Measurements from ENCODE around the gene FGF4.

Gene FGF4

DNA sequence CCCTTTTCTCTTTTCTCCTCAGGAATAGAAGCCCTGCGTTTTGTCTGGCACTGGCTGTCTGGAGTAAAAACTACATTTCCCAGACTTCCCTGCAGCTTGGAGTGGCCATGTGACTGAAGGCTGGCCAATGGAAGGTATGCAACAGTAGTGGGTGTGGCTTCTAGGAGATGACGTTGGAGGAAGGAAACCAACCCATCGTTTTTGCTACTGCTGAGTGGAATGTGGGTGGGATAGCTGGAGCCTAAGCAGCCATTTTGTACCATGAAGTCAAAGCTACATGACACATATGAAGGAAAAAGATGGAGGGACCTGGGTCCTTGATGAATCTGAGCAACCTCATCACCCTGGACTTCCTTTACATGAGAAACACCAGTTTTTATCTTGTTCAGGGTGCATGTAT, 24.4 kb upstream of the FGF4 start:
- Histone ChIP-seq H4K20me1 (ENCODE audit: control insufficient read depth, insufficient read depth, low read depth, low read length) (no peaks in the 10 kb centered on the region), H3K27me3 (ENCODE audit: control insufficient read depth, low read length) (no peaks in the 10 kb centered on the region), H3K36me3 (ENCODE audit: control insufficient read depth, low read length) (no peaks in the 10 kb centered on the region), H3F3A (ENCODE audit: control insufficient read depth, insufficient read depth) (no peaks in the 10 kb centered on the region), H3K27ac (ENCODE audit: low read depth, low read length) (no peak overlapping the region), H3K4me3 (ENCODE audit: low read length) (no peak overlapping the region), H3K9me3 (ENCODE audit: control insufficient read depth, insufficient read depth, low read length) (no peaks in the 10 kb centered on the region), H3K79me2 (ENCODE audit: control insufficient read depth, low read length) (no peaks in the 10 kb centered on the region), H3K4me1 (ENCODE audit: control insufficient read depth, low read length) (no peaks in the 10 kb centered on the region), H3K9me2 (replicated peaks; ENCODE audit: control insufficient read depth, low read length) (no peaks in the 10 kb centered on the region; the same call in 1 of the 2 replicates), H3K4me2 (ENCODE audit: low read length) (no peak overlapping the region)
- TF ChIP-seq, protein P1, sequence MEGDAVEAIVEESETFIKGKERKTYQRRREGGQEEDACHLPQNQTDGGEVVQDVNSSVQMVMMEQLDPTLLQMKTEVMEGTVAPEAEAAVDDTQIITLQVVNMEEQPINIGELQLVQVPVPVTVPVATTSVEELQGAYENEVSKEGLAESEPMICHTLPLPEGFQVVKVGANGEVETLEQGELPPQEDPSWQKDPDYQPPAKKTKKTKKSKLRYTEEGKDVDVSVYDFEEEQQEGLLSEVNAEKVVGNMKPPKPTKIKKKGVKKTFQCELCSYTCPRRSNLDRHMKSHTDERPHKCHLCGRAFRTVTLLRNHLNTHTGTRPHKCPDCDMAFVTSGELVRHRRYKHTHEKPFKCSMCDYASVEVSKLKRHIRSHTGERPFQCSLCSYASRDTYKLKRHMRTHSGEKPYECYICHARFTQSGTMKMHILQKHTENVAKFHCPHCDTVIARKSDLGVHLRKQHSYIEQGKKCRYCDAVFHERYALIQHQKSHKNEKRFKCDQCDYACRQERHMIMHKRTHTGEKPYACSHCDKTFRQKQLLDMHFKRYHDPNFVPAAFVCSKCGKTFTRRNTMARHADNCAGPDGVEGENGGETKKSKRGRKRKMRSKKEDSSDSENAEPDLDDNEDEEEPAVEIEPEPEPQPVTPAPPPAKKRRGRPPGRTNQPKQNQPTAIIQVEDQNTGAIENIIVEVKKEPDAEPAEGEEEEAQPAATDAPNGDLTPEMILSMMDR (IDR thresholded peaks at IDR 0.05; ENCODE audit: low read depth, low read length, poor library complexity, severe bottlenecking): no peak
- TF ChIP-seq EZH2phosphoT487 (IDR thresholded peaks at IDR 0.05; ENCODE audit: borderline replicate concordance, low read length): no peak

DNA sequence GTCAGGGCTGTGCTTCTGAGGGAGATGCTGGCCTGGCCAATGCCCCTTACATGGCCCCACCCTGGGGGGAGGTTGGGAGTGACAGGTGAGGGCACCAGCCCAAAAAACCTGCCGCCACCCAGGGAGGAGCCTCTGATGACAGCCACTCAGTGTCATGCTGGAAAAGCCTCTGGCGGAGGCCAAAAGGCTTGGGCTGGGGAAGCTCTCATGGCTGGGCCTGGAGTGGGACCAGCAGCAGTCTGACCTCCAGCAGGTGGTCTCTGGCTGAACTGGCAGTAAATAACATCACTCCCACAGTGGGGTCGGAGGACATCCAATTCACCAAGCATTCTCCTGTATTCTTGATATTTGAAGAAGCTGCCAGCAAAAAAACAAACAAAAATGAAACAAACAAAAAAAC, 24.0 kb upstream of the FGF4 start:
- Histone ChIP-seq H3K4me3 (ENCODE audit: low read length) (no peak overlapping the region), H3K79me2 (ENCODE audit: control insufficient read depth, low read length) (no peaks in the 10 kb centered on the region), H3K9me2 (replicated peaks; ENCODE audit: control insufficient read depth, low read length) (no peaks in the 10 kb centered on the region; the same call in 1 of the 2 replicates), H3K27ac (ENCODE audit: low read depth, low read length) (no peak overlapping the region), H3K4me1 (ENCODE audit: control insufficient read depth, low read length) (no peaks in the 10 kb centered on the region), H3K27me3 (ENCODE audit: control insufficient read depth, low read length) (no peaks in the 10 kb centered on the region), H3K36me3 (ENCODE audit: control insufficient read depth, low read length) (no peaks in the 10 kb centered on the region), H3K4me2 (ENCODE audit: low read length) (no peak overlapping the region), H4K20me1 (ENCODE audit: control insufficient read depth, insufficient read depth, low read depth, low read length) (no peaks in the 10 kb centered on the region), H3F3A (ENCODE audit: control insufficient read depth, insufficient read depth) (no peaks in the 10 kb centered on the region), H3K9me3 (ENCODE audit: control insufficient read depth, insufficient read depth, low read length) (no peaks in the 10 kb centered on the region)
- TF ChIP-seq, protein P1 (IDR thresholded peaks at IDR 0.05; ENCODE audit: low read depth, low read length, poor library complexity, severe bottlenecking): no peak
- no peak for TF ChIP-seq EZH2phosphoT487 (IDR thresholded peaks at IDR 0.05; ENCODE audit: borderline replicate concordance, low read length)

DNA sequence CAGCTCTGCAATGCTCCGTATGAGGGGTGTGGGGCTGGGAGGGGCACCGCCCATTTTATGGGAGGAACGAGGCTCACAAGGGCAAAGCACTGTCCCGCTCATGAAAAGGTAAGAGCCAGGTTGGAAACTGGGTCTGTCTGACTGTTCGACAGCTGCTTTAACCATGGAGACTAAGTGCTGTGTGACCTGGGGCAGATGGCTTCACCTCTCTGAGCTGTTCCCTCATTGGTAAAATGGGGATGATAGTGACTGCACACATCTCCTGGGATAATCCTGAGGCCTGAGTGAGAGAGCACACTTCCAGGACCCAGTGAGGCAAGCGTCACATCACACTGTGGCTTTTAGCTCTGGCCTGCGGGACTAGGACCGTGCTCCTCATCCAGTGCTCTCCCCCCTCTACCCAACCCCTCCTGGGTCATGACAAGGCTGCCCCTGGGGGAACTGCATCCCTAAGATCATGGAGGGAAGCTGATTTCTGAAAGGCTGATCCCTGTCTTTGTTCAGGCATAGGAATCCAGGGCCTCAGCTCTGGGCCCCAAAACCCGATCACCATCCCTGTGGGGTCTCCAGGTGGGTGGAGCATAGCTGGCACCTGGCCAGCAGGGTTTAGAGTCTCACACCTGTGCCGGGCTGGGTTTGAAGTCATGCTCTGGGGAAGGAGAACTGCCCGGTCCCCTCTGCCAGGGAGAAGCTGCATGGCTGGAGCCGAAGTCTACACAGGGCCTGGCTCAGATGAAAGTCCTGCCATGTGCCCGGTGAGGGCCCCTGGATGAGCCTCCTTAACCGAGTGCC, 22.8 kb upstream of the FGF4 start:
- H3K9me3 ChIP-seq (ENCODE audit: control insufficient read depth, insufficient read depth, low read length): no peaks in the 10 kb centered on the region
- no peak overlapping the region for H3K4me2 ChIP-seq (ENCODE audit: low read length)
- H3K27me3 ChIP-seq (ENCODE audit: control insufficient read depth, low read length): no peaks in the 10 kb centered on the region
- no peak overlapping the region for H3K27ac ChIP-seq (ENCODE audit: low read depth, low read length)
- no peak for TF ChIP-seq EZH2phosphoT487 (IDR thresholded peaks at IDR 0.05; ENCODE audit: borderline replicate concordance, low read length)
- TF ChIP-seq, protein P1 (IDR thresholded peaks at IDR 0.05; ENCODE audit: low read depth, low read length, poor library complexity, severe bottlenecking): no peak
- no peaks in the 10 kb centered on the region for H3K4me1 ChIP-seq (ENCODE audit: control insufficient read depth, low read length)
- no peaks in the 10 kb centered on the region for H3K79me2 ChIP-seq (ENCODE audit: control insufficient read depth, low read length)
- no peak overlapping the region for H3K4me3 ChIP-seq (ENCODE audit: low read length)
- no peaks in the 10 kb centered on the region for H4K20me1 ChIP-seq (ENCODE audit: control insufficient read depth, insufficient read depth, low read depth, low read length)
- H3F3A ChIP-seq (ENCODE audit: control insufficient read depth, insufficient read depth): no peaks in the 10 kb centered on the region
- H3K9me2 ChIP-seq (replicated peaks; ENCODE audit: control insufficient read depth, low read length): no peaks in the 10 kb centered on the region
- H3K36me3 ChIP-seq (ENCODE audit: control insufficient read depth, low read length): no peaks in the 10 kb centered on the region
